ENCODE measurements around the gene C10orf105.

C10orf105 gene

GRCh38 chr10:71719464-71720201 lies at the start of gene C10orf105:
Gene C10orf105 (minus strand): TSS chr10:71719778. CDS start chr10:71716337, 3,441 bp downstream.
- TF ChIP-seq GATA3 (IDR thresholded peaks at IDR 0.05; ENCODE audit: low read depth, low read length) (no peak), GATA2 (IDR thresholded peaks at IDR 0.05; ENCODE audit: low read depth, low read length) (no peak)

GRCh38 chr10:71767420-71768035 lies 48.0 kb upstream of the C10orf105 start:
- TF ChIP-seq GATA2 (IDR thresholded peaks at IDR 0.05; ENCODE audit: low read depth, low read length), result no peak
- TF ChIP-seq GATA3 (IDR thresholded peaks at IDR 0.05; ENCODE audit: low read depth, low read length), result no peak

GRCh38 chr10:71766717-71767419 lies 47.3 kb upstream of the C10orf105 start:
- no peak for TF ChIP-seq GATA2 (IDR thresholded peaks at IDR 0.05; ENCODE audit: low read depth, low read length)
- no peak for TF ChIP-seq GATA3 (IDR thresholded peaks at IDR 0.05; ENCODE audit: low read depth, low read length)

GRCh38 chr10:71765906-71766716 lies 46.5 kb upstream of the C10orf105 start:
- TF ChIP-seq GATA2 (IDR thresholded peaks at IDR 0.05; ENCODE audit: low read depth, low read length) (no peak), GATA3 (IDR thresholded peaks at IDR 0.05; ENCODE audit: low read depth, low read length) (no peak)

- TF ChIP-seq GATA2 (IDR thresholded peaks at IDR 0.05; ENCODE audit: low read depth, low read length) (no peak), GATA3 (IDR thresholded peaks at IDR 0.05; ENCODE audit: low read depth, low read length) (no peak)
These were observed 45.8 kb upstream of the C10orf105 start for GRCh38 chr10:71765176-71765904.

GRCh38 chr10:71763352-71764127 lies 44.0 kb upstream of the C10orf105 start:
- TF ChIP-seq GATA3 (IDR thresholded peaks at IDR 0.05; ENCODE audit: low read depth, low read length) (no peak), GATA2 (IDR thresholded peaks at IDR 0.05; ENCODE audit: low read depth, low read length) (no peak)

GRCh38 chr10:71762324-71762723 lies 42.7 kb upstream of the C10orf105 start:
- TF ChIP-seq GATA2 (IDR thresholded peaks at IDR 0.05; ENCODE audit: low read depth, low read length), result no peak
- TF ChIP-seq GATA3 (IDR thresholded peaks at IDR 0.05; ENCODE audit: low read depth, low read length), result no peak

- no peak for TF ChIP-seq GATA3 (IDR thresholded peaks at IDR 0.05; ENCODE audit: low read depth, low read length)
- no peak for TF ChIP-seq GATA2 (IDR thresholded peaks at IDR 0.05; ENCODE audit: low read depth, low read length)
These were observed 42.0 kb upstream of the C10orf105 start for GRCh38 chr10:71761541-71762113.

- TF ChIP-seq GATA2 (IDR thresholded peaks at IDR 0.05; ENCODE audit: low read depth, low read length) (no peak), GATA3 (IDR thresholded peaks at IDR 0.05; ENCODE audit: low read depth, low read length) (no peak)
These were observed 41.5 kb upstream of the C10orf105 start for GRCh38 chr10:71761105-71761511.

- TF ChIP-seq GATA3 (IDR thresholded peaks at IDR 0.05; ENCODE audit: low read depth, low read length) (no peak), GATA2 (IDR thresholded peaks at IDR 0.05; ENCODE audit: low read depth, low read length) (no peak)
These were observed 37.9 kb upstream of the C10orf105 start for GRCh38 chr10:71757399-71757922.

- TF ChIP-seq GATA2 (IDR thresholded peaks at IDR 0.05; ENCODE audit: low read depth, low read length), result no peak
- no peak for TF ChIP-seq GATA3 (IDR thresholded peaks at IDR 0.05; ENCODE audit: low read depth, low read length)
These were observed 37.0 kb upstream of the C10orf105 start for GRCh38 chr10:71756311-71757191.
